ENCODE measurements around the gene HLX.

The HLX gene

DNA sequence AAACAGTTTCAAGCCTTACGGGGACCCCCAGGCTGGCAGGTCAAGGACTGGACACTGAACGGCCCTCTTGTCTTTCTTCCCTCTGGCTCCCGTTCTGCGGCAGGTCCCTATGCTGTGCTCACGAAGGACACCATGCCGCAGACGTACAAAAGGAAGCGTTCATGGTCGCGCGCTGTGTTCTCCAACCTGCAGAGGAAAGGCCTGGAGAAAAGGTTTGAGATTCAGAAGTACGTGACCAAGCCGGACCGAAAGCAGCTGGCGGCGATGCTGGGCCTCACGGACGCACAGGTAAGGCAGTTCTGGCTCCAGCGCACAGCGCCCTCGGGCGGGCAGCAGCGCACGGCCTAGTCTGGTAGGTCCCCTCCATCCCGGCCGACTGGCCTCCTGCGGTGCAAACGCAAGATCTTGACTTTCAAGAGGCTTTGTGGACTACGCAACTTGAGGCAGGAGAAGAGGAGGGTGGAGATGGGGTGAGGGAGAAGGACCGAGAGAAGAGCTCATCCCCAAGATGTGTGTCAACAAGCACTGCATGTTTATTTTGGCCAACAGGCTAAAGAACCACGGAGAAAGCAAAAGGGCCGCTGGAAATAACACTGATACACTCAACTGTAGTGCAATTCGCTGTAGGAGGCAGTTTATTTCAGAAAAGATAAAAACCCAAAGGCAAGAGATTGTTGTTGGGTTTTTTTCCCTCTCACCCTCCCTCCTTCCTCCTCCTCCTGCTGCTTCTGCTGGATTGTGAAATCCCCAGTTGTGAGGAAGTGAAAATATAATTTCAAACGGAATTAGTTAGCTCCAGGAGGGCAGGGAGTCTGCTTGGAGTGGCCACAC is 3.0 kb downstream of the HLX start:
- no peak for DNase-seq (ENCODE audit: low spot score)

DNA sequence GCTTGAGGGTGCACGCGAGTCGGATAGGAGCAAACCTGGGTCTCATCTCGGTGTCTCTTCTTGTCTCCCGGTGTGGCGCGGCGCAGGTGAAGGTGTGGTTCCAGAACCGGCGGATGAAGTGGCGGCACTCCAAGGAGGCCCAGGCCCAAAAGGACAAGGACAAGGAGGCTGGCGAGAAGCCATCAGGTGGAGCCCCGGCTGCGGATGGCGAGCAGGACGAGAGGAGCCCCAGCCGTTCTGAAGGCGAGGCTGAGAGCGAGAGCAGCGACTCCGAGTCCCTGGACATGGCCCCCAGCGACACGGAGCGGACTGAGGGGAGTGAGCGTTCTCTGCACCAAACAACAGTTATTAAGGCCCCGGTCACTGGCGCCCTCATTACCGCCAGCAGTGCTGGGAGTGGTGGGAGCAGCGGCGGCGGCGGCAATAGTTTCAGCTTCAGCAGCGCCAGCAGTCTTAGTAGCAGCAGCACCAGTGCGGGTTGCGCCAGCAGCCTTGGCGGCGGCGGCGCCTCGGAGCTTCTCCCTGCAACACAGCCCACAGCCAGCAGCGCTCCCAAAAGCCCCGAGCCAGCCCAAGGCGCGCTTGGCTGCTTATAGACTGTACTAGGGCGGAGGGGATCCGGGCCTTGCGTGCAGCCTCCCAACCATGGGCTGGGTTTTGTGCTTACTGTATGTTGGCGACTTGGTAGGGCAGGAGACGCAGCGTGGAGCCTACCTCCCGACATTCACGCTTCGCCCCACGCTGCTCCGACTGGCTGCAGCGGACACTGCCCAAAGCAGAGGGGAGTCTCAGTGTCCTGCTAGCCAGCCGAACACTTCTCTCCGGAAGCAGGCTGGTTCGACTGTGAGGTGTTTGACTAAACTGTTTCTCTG is 5.1 kb downstream of the HLX start:
- DNase-seq (ENCODE audit: low spot score) = no peak

DNA sequence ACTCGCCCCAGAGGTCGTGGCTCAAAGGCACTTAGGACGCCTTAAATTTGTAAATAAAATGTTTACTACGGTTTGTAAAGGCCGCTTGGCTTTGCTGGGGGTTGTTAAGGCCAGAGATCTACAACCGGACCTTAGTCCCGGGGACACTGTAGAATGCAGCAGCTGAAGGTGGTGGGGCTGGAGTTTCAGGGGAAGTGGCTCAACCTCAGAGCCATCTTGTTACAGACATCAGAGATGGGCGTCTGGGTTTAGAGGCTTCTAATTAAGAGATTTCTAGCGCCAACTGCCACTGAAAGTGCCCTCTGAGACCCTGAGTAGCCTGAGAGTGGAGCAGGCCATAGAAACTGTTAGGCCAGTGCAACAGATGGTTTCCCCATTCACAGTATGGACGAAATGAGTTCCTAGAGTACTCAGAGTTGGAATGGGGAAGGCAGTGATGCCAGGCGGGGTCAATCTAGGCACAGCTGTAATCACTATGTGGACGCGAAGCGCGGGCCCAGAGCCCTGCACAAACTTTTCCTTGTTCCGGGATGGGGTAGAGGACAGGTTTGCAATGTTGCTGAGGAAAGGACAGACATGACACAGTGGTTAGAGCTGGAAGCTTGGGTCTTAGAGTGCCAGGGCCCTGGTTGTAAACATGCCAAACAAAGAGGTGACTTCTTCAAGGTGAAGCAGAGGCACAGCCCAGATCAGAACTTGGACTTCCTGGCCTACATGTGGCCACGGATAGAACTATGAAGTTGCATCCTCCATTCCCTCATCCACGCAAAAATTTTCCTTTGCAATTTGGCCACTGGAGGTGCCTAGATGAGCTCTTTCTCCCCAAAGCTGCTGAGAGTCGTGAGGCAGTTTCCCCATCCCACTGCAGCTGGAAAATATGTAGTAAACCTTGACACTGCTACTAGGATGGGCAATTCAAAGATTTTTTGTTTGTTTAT is 6.0 kb downstream of the HLX start:
- DNase-seq (ENCODE audit: low spot score) = no peak

DNA sequence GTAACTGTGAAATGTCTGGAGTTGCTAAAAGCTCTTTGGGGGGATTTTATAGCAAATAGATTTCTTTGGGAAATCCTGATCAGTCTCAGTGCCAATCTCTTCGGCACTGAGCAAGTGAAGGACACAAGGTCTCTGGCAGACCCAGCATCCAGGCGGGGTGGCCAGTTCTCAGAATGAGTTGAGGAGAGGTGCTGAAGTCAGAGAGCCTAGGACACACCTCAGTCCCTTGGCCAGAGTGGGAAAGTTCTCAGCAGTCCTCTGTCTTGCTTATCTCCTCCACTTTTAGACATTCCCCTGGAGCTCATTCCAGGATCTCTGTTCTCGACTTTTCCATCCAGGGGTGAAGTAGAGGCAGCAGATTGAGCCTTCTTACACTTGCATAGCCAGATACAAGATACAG is 6.7 kb downstream of the HLX start:
- no peak for DNase-seq (ENCODE audit: low spot score)

DNA sequence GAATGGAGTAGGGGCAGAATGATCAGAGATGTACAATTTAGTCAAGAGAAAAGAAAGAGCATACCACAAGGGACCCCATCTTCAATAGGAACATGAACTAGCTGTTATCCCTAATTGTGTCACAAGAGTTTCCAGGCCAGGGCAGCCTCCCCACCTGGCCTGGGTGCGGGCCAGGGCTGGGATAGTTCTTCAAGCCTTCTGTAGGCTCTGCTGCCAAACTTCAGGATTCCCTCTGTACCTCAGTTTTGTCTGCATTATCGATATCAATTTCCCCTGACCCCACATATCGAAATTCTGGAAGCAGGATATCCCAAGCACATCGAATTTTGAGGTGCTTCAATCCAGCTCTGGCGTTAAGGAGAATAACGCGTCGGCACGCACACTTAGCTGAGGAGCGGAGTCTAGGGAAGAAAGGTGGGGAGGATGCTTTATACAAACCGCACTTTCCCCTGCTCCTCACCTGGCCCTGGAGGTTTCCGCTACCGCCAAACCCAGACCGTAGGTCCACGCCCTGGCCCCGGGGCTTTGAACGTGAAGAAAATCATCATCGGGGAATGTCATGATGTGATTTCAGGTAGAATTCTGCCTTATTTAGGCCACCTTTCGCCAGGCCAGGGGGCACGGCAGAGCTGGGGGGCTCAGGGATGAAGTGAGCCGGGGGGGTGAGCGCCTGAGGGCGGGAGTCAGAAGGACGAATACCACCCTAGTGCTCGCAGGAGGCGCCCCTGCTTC is 7.4 kb downstream of the HLX start:
- DNase-seq (ENCODE audit: low spot score) = no peak

DNA sequence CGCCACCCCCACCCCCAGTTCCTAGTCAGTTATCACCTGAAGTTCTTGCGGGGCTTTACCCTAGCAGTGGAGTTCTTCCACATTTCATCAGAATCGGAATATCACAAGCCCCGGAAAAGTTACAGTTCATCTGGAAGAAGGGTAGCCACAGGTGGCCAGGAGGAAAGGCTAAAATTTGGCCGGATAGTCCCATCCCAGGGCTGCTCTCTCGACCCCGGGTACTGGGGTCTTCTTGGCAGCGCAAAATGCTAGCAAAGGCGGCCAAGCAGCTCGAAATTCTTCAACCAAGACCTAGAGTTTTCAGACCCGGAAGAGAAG is 7.9 kb downstream of the HLX start:
- no peak for DNase-seq (ENCODE audit: low spot score)

DNA sequence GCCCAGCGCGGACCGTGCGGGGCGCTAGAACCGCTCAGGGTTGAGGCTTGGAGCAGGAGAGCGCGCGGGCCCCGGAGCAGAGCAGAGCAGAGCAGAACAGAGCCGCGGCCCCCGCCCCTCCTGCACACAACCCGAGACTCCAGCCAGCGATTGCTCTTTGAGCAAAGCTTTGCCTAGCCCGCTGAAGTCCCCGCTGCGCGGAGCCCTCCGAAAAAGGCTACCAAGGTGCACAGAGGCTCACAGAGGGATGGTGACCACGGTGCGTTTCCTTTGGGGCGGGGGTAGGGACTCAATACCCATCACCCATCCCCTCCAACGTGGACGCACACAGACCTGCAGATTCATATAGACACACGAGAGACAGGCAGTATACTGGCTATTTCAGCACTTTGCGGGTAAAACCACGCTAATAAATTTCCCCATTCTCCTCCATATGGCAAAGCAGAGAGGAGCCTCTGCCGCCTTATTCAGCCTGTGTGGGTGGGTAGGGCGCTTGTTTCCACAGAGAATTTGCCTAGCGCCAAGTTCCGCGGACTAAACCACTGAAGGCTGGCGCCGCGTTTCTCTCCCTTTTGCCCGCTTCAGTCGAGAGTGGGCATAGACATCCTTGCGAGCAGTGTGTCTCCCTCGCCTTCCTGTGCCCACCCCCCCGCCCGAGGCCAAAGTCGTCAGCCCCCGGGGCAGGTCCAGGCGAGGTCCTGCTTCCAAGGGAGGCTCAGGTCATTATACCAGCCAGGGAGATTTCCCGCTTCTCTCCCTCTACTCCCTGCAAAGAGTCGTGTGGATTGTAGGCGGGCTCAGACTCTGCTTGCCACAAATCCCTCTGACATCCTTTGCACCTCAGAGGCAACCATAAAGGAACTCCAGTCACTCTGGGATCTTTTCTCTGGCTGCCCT is 8.5 kb downstream of the HLX start:
- no peak for DNase-seq (ENCODE audit: low spot score)

DNA sequence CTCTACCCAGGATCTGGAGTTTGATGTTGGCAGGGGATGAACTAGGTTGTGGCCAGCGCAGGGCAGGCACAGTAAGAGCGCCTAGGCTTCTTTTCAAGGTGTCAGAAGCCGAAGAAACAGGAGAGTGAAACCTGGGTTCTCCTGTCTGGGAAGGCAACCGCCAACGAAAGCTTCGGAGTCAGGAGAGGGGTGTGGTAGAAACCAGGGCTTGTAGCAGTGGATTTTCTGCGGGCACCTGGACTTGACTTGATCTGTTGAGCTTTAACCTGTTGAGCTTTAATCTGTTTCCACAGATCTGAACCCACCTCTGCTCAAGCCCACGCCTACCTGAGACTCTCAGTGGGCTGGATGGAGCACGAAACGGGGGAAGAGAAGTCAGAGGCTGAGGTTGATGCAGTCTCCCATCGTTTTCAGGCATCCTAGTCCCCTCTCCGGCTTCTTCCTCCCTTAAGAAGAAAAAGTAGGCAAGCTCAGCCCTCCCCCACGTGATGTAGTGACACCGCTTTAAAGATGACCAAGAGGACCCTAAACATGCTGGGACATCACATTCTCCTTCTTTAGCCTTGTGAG is 9.3 kb downstream of the HLX start:
- DNase-seq (ENCODE audit: low spot score) = no peak

DNA sequence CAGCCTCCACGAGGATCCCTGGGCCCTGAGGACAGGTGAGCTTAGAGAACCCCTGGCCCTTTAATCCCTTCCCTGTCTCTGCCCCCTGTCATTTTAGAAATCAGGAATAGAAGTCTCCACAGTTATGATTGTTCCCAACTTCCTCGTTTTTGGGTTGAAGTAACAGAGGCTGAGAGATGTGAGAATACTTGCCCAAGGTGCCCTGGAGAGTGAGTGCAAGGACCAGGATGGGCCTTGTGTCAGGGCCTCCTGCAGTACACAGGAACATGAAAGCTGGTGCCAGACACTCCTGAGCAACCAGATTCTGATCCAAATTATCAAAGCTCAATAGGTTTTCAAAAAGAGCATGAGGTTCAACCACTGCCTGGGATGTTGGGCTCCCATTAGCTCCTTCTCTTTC is 10.1 kb downstream of the HLX start:
- no peak for DNase-seq (ENCODE audit: low spot score)

DNA sequence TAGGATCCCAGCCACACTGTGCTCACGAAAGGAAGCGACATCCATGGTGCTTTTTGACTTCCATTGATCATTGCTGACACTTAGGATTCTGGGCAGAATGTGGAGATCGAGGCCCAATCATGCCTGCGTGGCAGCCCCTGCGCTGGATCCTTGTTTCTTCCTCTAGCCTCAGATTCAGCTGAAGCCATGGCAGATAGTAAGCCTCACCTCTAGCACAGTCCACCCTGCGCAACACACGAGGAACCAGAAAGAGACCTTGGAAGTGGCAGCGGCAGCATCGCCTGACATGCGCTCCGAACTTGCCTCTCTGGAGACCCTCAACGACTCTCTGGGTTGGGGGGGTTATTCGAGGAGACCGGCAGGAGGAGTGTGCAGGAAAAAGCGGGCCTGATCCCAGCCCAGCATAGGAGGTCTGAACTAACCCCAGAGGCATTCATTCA is 10.6 kb downstream of the HLX start:
- DNase-seq (ENCODE audit: low spot score) = no peak

DNA sequence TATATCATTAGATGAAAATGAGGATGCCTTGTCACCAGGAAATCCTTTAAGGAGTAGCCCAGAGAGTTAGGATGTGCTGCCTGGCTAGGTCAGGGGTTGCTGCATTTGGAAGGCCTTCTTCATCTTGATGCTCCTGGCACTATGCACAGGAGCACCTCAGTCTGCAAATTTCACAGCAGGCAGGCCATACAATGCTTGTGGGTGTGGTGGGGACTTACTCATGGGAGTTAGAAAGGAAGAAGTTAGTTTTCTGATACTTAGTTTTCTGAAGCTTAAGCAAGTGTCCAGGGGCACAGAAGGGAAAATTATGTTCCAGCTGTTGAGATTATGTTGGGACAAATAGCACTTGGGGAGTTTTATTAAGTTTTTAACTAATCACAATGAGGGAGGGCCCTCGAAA is 11.4 kb downstream of the HLX start:
- no peak for DNase-seq (ENCODE audit: low spot score)

DNA sequence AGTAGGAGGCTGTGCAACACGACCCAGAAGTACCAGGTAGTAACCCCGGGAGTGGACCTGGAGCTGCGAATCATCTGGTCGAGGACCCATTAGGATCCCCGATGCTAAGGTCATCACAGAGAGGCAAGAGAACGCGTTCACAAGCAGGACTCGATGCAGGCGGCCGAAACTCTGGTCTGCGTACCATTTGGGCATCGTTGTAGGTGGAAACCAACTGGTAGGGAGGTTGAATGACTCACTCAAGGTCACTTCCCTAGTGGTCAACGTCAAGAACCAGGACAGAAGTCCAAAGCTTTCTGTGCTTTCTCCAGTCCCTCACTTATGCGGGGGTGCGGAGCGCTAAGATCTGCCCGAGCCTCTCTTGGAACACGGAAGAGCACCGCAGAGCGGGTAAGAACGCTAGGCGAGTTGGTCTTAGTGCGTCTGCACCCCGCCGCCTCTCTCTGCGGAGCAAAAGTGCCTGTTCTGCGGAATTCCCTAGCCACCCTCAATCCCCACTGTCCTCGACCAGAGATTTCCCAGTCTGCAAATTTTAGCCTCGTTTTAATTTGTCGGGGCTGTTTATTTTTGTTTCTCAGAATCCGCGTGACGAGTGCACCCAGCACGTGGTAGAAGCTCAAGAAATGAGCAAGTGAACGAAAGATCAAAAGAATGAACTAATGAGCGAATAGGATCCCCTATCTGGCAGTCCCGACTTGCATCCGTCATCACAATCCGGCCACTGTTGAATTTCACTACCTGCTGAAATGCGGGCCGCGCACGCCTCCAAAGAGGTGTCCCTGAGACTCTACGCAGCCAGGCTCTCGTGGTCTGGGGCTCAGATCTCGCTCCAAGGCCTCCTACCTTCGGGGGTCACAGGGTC is 12.2 kb downstream of the HLX start:
- DNase-seq (ENCODE audit: low spot score) = no peak

DNA sequence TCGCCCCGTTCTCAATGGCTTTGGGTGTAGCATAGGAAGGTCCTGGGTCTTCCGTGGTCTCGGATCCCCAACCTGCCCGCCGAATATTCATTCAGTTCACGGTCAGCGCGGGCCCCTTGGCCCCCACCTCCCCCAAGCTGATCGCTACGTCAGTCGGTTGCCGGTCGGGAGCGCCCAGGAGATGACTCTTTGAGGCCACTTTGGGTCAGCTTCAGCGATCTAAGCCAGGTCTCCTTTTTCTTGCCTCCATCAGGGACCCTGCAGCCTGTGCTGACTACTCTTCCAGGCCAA is 12.8 kb downstream of the HLX start:
- no peak for DNase-seq (ENCODE audit: low spot score)

DNA sequence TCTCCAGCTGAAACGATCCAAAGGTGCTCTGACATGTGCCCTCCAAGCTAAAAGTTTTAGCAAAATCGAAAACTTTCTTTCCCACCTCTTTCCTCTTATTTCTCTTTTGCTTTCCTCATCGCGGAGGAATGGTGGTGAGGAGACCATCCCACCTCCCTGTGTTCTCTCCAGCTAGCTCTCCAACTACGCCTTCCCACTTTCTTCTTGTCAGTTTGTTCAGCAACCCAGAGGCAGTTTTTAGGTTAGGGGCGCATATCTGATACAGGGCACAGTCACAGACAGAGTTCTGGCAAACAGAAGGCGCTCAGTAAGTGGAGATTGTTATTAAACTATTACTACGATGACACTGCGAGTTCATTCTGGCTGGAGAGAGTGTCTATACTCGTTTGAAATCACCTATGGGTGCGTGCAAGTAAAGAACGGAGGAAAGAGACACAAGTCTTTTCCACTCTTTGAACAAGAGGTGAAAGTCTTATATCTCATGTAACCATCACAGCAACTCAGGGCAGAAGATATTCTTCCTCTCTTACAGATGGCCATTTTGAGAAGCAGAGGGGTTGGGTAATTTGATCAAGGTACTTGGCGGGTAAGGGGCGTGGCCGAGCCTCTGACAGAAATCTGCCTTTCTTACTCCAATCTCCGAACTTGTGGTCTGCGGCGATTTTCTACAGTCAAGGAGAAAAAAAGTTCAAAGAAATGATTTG is 13.9 kb downstream of the HLX start:
- no peak for DNase-seq (ENCODE audit: low spot score)

DNA sequence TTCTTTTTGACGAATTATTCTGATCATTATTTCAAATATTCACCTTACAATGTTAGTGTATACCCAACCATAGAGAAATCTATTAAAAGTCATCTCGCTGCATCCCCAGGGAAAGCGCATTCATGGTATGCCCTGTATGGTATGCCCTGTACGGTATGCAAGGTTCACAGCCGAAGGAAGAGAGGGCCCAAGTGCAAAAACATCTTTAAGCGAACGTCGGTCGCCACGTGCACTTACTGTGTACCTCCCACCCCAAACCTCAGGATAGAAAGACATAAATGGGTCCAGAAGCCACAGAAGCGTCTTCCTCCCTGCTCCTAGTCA is 14.4 kb downstream of the HLX start:
- no peak for DNase-seq (ENCODE audit: low spot score)

DNA sequence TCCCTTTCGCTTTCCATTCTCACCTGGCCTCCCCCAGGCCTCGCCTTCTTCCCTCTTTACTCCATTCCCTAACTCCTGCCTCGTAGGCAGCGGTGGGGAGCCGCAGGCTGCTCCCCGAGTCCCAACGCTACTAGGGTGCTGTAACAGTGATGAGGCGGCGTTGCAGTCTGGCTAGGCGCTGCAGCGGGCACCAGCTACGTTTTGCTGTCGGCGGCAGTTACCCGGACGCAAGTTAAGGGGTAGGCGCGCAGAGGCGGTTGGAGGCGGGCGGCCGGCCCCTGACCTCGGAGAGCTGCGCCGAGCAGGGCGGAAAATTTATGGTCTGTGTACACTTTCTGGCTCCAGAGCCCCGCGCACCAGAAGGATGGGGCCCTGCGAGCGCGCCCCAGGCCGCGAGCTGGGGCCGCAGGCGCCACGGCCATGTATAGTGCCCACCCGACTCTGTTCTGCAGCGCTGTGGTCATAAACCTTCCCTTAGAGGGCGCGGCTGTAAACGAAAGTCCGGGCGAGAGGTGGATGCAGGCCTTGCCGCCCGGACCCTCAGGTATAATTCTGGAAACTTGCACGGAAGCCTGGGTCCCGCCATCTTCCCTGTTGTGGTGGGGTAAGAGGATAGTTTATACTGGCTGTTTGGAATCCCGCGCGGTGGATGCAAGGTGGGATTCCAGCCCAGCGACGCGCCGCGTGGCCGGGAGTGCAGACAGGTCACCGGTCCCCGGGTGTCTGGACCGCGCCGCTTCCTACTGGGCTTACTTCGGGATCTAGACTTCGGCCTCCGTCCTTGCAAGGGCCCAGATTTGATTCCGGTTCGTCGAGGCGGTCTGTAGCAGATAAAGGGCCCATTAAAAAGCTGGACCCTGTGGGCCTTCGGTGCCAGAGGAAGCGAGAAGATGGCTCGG is 15.0 kb downstream of the HLX start:
- no peak for DNase-seq (ENCODE audit: low spot score)

DNA sequence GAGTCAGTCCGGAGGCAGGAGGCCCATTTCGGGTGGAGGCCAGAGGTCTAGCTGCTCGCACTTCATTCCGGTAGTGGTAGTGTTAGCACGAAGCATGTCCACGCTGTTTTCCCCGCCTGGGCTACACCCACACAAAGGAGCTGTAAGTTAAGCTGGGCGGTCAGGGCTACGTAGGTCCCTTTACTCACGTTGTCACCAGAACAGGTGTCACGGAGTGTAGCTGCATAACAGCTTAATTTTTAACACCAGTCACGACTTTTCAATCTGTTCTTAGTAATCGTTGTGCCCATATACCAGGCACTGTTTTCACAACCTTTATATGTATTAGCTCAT is 15.6 kb downstream of the HLX start:
- DNase-seq (ENCODE audit: low spot score) = no peak

DNA sequence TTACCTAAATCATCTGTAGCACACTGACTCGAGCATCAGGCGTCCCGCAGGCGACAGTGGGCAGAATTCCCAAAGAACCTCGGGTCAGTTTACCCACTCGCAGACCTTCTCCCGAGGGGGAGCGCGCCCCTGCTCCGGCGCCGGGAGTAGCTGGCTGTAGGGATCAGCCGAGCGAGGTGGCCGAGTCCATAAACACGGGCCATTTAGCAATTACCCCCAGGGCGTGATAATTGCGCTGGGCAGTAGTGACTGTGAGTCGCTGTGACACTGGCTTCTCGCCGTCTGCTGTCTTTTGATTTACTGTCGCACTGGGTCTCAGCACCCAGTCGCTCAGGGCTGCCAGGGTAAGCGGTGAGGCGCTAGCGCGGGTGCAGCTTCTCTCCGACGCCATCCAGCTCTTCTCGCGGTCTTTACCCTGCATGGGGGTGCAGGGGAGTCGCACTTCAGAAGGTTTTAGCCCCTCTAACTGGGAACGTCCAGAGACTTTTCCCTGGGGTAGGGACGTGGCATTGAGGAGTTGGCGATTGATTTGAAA is 16.2 kb downstream of the HLX start:
- no peak for DNase-seq (ENCODE audit: low spot score)

All from LoVo (cell line).